ENCODE measurements around the gene SHTN1. TPM values are rescaled to one million over a fixed set of nuclear protein-coding genes. Genes with fewer than 3 reads are reported as not detected.
A peak's percentile ranks its signal among the peaks of the same experiment; 100 is the strongest.

The SHTN1 gene
- total and polyA plus RNA-seq, 2 donors from 2014 or later = 14.0 to 44.2 TPM

DNA sequence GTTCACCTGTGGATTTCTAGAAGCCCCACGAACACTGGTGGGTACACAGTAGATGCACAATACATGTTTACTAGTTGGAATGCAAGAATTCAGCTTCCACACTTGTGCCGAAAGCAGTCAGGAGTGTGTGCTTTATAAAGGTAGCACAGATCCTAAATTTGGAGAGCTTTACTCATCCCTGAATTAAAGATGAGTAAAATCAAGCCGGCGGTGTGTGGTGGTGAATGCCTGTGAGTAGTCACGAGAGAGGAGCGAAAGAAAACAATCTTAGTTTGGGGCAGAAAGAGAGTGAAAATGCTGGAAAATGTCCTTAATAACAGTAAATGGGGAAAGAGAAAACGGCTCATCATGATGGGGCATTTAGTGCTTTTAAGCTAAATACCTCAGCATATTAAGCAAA is 169.3 kb downstream of the SHTN1 start:
- Histone ChIP-seq H3K36me3 (ENCODE audit: control insufficient read depth in 2 of 3, insufficient read depth in 3 of 3, low read length in 3 of 3) (peaks cover 0 to 6% (median 0%) of the 10 kb centered on the region in 3 donors), H3K4me1 (ENCODE audit: control insufficient read depth in 2 of 3, insufficient read depth in 2 of 3, low read depth in 1 of 3, low read length in 3 of 3) (no peaks in the 10 kb centered on the region), H3K9ac (ENCODE audit: low read length in 3 of 3) (no peak overlapping the region), H3K27me3 (ENCODE audit: control insufficient read depth, insufficient read depth, low read length) (no peaks in the 10 kb centered on the region), H3K9me3 (ENCODE audit: control insufficient read depth in 2 of 3, insufficient read depth in 1 of 3, low read length in 3 of 3) (no peaks in the 10 kb centered on the region), H3K4me3 (ENCODE audit: low read length in 3 of 3) (no peak overlapping the region), H3K27ac (ENCODE audit: low read depth in 2 of 2, low read length in 2 of 2) (no peak overlapping the region)
- intact Hi-C loops (cut with DNase I) = no loop called here
- TF ChIP-seq, protein P1, sequence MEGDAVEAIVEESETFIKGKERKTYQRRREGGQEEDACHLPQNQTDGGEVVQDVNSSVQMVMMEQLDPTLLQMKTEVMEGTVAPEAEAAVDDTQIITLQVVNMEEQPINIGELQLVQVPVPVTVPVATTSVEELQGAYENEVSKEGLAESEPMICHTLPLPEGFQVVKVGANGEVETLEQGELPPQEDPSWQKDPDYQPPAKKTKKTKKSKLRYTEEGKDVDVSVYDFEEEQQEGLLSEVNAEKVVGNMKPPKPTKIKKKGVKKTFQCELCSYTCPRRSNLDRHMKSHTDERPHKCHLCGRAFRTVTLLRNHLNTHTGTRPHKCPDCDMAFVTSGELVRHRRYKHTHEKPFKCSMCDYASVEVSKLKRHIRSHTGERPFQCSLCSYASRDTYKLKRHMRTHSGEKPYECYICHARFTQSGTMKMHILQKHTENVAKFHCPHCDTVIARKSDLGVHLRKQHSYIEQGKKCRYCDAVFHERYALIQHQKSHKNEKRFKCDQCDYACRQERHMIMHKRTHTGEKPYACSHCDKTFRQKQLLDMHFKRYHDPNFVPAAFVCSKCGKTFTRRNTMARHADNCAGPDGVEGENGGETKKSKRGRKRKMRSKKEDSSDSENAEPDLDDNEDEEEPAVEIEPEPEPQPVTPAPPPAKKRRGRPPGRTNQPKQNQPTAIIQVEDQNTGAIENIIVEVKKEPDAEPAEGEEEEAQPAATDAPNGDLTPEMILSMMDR (IDR thresholded peaks at IDR 0.05; ENCODE audit: borderline replicate concordance, extremely low read depth, insufficient read depth) = no peak
- FAIRE-seq (no peak), DNase-seq (no peak)

DNA sequence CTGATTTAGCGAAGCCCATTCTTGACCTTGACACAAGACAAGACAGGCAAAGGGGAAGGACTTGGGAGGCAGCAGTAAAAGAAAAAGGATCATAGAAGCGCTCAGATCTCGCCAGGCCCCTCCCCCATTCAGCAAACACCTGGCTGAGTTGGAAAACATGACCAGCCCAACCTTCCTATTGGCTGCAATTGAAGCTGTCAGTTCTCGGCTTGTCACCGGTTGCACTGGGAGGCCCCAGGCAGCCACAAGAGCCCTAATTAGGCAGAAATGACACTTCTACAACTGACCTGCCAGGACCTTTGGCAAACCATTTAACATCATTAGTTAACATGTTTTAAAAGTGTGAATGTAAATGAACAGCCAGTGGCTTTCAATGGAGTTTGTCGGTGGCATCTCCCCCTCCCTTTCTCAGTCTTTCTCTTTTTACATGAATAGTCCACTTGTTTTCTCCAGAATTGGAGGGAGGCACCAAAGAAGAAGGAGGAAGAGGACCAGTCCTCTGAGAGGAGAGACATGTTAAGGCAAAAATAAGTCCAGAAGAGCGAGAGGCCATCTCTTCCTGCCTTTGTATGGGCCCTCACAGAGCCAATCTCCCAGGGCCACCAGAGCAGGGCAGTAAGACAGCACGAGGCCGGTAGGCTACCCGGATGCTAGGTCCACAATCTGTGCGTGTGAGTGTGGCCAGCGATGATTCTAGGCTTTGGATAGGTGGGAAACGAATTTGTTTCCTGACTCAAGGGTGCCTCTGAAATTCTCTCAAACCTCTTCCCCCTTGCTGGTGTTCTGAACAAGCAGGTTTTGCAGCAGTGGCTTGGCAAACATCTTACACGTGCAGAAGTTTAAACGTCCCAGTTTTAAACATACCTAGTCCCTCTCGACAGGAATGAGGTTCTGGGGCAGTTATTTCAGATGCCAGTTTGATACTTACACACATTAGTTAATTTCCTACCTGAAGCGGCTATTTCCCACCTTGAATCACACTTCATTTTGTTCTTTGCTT is 170.7 kb downstream of the SHTN1 start:
- TF ChIP-seq, protein P1 (IDR thresholded peaks at IDR 0.05; ENCODE audit: borderline replicate concordance, extremely low read depth, insufficient read depth) = no peak
- Histone ChIP-seq H3K27ac (ENCODE audit: low read depth in 2 of 2, low read length in 2 of 2) (no peak overlapping the region), H3K36me3 (ENCODE audit: control insufficient read depth in 2 of 3, insufficient read depth in 3 of 3, low read length in 3 of 3) (peaks cover 0 to 6% (median 0%) of the 10 kb centered on the region in 3 donors), H3K27me3 (ENCODE audit: control insufficient read depth, insufficient read depth, low read length) (no peaks in the 10 kb centered on the region), H3K9me3 (ENCODE audit: control insufficient read depth in 2 of 3, insufficient read depth in 1 of 3, low read length in 3 of 3) (no peaks in the 10 kb centered on the region), H3K4me3 (ENCODE audit: low read length in 3 of 3) (no peak overlapping the region), H3K4me1 (ENCODE audit: control insufficient read depth in 2 of 3, insufficient read depth in 2 of 3, low read depth in 1 of 3, low read length in 3 of 3) (no peaks in the 10 kb centered on the region), H3K9ac (ENCODE audit: low read length in 3 of 3) (no peak overlapping the region)
- intact Hi-C loops (cut with DNase I) = no loop called here
- DNase-seq (peak in 1 of 5 donors; percentile 15), FAIRE-seq (no peak)

DNA sequence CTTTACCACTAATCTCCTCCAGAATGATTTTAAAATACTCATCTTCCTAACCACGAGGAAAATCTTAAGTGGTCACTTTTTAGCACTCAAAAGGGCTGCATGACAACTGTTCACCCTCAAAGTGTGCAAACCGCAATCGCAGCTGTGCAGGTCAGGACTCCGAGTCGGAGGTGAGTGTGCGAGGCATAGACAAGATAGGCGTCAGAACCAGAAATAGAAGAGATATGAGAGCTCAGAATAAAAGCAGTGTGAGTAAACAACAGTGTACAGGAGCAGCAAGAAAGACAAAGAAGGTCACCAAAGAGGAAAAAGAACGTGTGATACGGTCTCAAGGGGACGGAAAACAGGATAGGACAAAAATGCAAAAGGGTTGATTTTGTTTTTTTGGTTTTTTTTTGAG is 173.2 kb downstream of the SHTN1 start:
- intact Hi-C loops (cut with DNase I) = no loop called here
- Histone ChIP-seq H3K36me3 (ENCODE audit: control insufficient read depth in 2 of 3, insufficient read depth in 3 of 3, low read length in 3 of 3) (peaks cover 0 to 6% (median 0%) of the 10 kb centered on the region in 3 donors), H3K4me1 (ENCODE audit: control insufficient read depth in 2 of 3, insufficient read depth in 2 of 3, low read depth in 1 of 3, low read length in 3 of 3) (no peaks in the 10 kb centered on the region), H3K27ac (ENCODE audit: low read depth in 2 of 2, low read length in 2 of 2) (no peak overlapping the region), H3K4me3 (ENCODE audit: low read length in 3 of 3) (no peak overlapping the region), H3K9me3 (ENCODE audit: control insufficient read depth in 2 of 3, insufficient read depth in 1 of 3, low read length in 3 of 3) (no peaks in the 10 kb centered on the region), H3K27me3 (ENCODE audit: control insufficient read depth, insufficient read depth, low read length) (no peaks in the 10 kb centered on the region), H3K9ac (ENCODE audit: low read length in 3 of 3) (no peak overlapping the region)
- TF ChIP-seq, protein P1 (IDR thresholded peaks at IDR 0.05; ENCODE audit: borderline replicate concordance, extremely low read depth, insufficient read depth) = no peak
- DNase-seq (no peak), FAIRE-seq (no peak)

Other genes with a start within 250 kb of the SHTN1 start
- gene ENO4, start 155.7 kb downstream of the SHTN1 start, total RNA-seq = 1.2 TPM
- gene ENO4, start 155.7 kb downstream of the SHTN1 start, polyA plus RNA-seq (ENCODE audit: insufficient read depth, low read depth, low replicate concordance) = 0.52 TPM
- not detected for gene VAX1, start 133.1 kb upstream of the SHTN1 start, total RNA-seq
- gene VAX1, start 133.1 kb upstream of the SHTN1 start, polyA plus RNA-seq (ENCODE audit: insufficient read depth, low read depth, low replicate concordance) = not detected
- gene KCNK18, start 192.3 kb upstream of the SHTN1 start, total RNA-seq = not detected
- not detected for gene KCNK18, start 192.3 kb upstream of the SHTN1 start, polyA plus RNA-seq (ENCODE audit: insufficient read depth, low read depth, low replicate concordance)
- gene SLC18A2, start 235.9 kb upstream of the SHTN1 start, total RNA-seq = 4.6 TPM
- 0.15 TPM for gene SLC18A2, start 235.9 kb upstream of the SHTN1 start, polyA plus RNA-seq (ENCODE audit: insufficient read depth, low read depth, low replicate concordance)